Measurements from ENCODE around the gene STXBP5L.

DNA sequence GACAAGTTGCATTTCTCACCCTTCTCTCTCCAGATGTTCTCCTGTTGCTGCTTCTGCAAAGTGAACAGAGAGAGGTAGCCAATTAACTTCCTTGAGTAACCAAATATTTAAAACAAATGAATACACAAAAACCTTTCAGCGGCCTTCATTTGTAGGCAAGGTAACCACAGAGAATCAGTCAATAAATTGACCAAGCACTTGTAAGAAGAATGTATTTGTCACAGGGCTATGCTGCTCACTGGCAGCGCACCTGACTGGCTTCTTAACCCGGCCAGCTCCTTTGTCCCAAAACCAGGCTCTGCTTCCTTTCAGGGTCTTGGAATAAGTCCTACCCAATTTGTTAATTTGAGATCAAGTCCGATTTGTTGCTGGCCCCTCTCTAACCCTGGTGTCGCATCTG lies 43.5 kb upstream of the STXBP5L start:
- TF ChIP-seq, protein P1, sequence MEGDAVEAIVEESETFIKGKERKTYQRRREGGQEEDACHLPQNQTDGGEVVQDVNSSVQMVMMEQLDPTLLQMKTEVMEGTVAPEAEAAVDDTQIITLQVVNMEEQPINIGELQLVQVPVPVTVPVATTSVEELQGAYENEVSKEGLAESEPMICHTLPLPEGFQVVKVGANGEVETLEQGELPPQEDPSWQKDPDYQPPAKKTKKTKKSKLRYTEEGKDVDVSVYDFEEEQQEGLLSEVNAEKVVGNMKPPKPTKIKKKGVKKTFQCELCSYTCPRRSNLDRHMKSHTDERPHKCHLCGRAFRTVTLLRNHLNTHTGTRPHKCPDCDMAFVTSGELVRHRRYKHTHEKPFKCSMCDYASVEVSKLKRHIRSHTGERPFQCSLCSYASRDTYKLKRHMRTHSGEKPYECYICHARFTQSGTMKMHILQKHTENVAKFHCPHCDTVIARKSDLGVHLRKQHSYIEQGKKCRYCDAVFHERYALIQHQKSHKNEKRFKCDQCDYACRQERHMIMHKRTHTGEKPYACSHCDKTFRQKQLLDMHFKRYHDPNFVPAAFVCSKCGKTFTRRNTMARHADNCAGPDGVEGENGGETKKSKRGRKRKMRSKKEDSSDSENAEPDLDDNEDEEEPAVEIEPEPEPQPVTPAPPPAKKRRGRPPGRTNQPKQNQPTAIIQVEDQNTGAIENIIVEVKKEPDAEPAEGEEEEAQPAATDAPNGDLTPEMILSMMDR (IDR thresholded peaks at IDR 0.05; ENCODE audit: low read length): no peak
- no peak for TF ChIP-seq EZH2 (optimal IDR thresholded peaks at IDR 0.05; ENCODE audit: low read depth, low read length)

Data from MM.1S (cell line).